ENCODE measurements around the gene FAM107B. TPM values are rescaled to one million over a fixed set of nuclear protein-coding genes. Genes with fewer than 3 reads are reported as not detected.

Gene FAM107B
- total RNA-seq, 6 experiments from 2014 or later, result 58.6 to 116 (median 68.7) TPM

DNA sequence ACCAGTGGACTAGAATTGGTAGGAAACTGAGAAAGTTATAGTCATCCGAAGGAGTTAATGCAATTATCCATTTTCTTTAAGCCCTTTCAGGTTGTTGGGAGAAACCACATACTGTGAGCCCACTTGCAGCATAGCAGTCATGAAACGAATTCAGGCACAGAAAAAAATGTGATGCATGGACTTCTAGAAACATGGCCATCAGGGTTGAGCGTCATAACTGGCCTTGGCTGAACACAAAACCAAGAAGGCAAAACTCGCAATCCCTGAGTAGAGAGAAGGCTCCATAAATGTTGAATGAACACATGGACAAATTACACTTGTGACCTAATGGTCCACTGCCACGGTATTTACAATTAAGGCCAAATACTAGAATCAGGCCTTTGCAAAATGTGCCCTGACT, 121.9 kb downstream of the FAM107B start:
- no peak for ATAC-seq
- H3K4me1 ChIP-seq, result peaks cover 0 to 4% (median 0%) of the 10 kb centered on the region in 4 donors
- H3K4me3 ChIP-seq, result no peak overlapping the region
- no peak for DNase-seq
- no peaks in the 10 kb centered on the region for H3K9me3 ChIP-seq
- no peaks in the 10 kb centered on the region for H3K27me3 ChIP-seq
- no peak for TF ChIP-seq POLR2A (IDR thresholded peaks at IDR 0.05)
- TF ChIP-seq, protein P1, sequence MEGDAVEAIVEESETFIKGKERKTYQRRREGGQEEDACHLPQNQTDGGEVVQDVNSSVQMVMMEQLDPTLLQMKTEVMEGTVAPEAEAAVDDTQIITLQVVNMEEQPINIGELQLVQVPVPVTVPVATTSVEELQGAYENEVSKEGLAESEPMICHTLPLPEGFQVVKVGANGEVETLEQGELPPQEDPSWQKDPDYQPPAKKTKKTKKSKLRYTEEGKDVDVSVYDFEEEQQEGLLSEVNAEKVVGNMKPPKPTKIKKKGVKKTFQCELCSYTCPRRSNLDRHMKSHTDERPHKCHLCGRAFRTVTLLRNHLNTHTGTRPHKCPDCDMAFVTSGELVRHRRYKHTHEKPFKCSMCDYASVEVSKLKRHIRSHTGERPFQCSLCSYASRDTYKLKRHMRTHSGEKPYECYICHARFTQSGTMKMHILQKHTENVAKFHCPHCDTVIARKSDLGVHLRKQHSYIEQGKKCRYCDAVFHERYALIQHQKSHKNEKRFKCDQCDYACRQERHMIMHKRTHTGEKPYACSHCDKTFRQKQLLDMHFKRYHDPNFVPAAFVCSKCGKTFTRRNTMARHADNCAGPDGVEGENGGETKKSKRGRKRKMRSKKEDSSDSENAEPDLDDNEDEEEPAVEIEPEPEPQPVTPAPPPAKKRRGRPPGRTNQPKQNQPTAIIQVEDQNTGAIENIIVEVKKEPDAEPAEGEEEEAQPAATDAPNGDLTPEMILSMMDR (IDR thresholded peaks at IDR 0.05), result no peak
- H3K36me3 ChIP-seq, result no peaks in the 10 kb centered on the region
- 79% methylated on average over 5 of the region's 5 CpGs for WGBS (ENCODE audit: insufficient coverage, low coverage, low lambda C conversion rate, missing lambda C conversion rate)
- intact Hi-C loops (cut with DNase I), result no loop called here
- H3K27ac ChIP-seq, result no peak overlapping the region

DNA sequence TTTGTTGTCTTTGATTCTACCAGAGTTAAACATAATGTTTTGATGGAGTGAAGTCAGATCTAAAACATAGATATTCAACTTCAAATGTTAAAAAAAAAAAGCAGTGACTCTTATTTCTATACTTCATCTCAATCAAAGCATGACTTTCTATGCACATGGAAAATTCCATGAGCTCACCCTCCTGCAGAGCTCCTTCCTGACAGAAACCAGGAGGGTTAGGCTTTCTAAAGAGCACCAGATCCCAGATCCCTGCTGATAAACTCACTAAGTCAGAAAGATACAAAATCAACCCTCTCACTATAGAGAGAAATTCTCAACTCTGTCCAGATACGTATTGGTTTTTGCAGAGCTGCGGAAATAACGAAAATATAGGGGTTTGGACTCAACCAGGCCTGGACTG, 122.6 kb downstream of the FAM107B start:
- Histone ChIP-seq H3K27me3 (no peaks in the 10 kb centered on the region), H3K27ac (no peak overlapping the region), H3K9me3 (no peaks in the 10 kb centered on the region), H3K4me1 (peaks cover 0 to 4% (median 0%) of the 10 kb centered on the region in 4 donors), H3K36me3 (no peaks in the 10 kb centered on the region), H3K4me3 (no peak overlapping the region)
- ATAC-seq (no peak), DNase-seq (no peak)
- intact Hi-C loops (cut with DNase I), result no loop called here
- TF ChIP-seq, protein P1 (IDR thresholded peaks at IDR 0.05), result no peak
- no peak for TF ChIP-seq POLR2A (IDR thresholded peaks at IDR 0.05)
- WGBS (ENCODE audit: insufficient coverage, low coverage, low lambda C conversion rate, missing lambda C conversion rate), result 100% methylated on average over 1 of the region's 3 CpGs

DNA sequence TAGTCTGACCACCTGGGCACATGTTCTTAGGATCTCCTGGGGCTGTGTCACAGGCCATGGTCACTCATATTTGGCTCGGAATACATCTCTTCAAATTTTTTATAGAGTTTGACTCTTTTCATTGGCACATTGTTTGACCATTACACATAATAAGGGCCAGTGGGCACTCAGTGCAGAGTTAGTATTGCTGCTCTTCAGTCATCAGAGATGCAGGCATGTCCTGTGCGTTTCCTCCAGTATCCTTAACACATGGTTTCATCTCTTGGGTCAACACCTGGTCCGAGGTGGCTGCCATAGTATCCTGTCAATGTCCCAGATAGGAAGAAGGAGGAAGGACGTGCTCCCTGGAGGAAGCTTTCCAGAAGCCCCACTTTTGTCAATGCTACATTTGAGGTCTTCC, 125.0 kb downstream of the FAM107B start:
- Histone ChIP-seq H3K9me3 (no peaks in the 10 kb centered on the region), H3K4me1 (no peaks in the 10 kb centered on the region), H3K27ac (no peak overlapping the region), H3K36me3 (no peaks in the 10 kb centered on the region), H3K27me3 (no peaks in the 10 kb centered on the region), H3K4me3 (no peak overlapping the region)
- no peak for ATAC-seq
- intact Hi-C loops (cut with DNase I), result no loop called here
- WGBS (ENCODE audit: insufficient coverage, low coverage, low lambda C conversion rate, missing lambda C conversion rate), result 90% methylated on average over 4 of the region's 4 CpGs
- no peak for DNase-seq
- TF ChIP-seq, protein P1 (IDR thresholded peaks at IDR 0.05), result no peak
- TF ChIP-seq POLR2A (IDR thresholded peaks at IDR 0.05), result no peak

DNA sequence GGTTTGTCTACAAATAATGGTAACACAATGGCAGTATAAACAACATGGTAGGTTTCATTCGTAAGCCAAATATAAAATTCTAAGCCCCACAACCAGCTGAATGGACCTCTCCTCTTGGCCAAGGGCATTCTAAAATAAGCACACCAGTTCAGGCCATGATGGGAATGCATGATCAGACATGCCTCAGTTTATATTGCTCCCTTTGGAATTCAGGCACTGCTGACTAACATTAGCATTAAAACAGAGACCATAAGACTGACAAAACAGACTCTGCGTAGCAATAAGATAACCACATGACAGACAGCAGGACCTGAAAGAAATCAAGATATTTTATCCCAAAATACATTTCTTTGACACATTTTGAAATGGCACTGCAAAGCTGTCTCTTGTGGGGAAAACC, 125.8 kb downstream of the FAM107B start:
- 64% methylated on average over 2 of the region's 2 CpGs for WGBS (ENCODE audit: insufficient coverage, low coverage, low lambda C conversion rate, missing lambda C conversion rate)
- intact Hi-C loops (cut with DNase I), result no loop called here
- Histone ChIP-seq H3K9me3 (no peaks in the 10 kb centered on the region), H3K27ac (no peak overlapping the region), H3K27me3 (no peaks in the 10 kb centered on the region), H3K4me1 (no peaks in the 10 kb centered on the region), H3K36me3 (no peaks in the 10 kb centered on the region), H3K4me3 (no peak overlapping the region)
- TF ChIP-seq POLR2A (IDR thresholded peaks at IDR 0.05), result no peak
- TF ChIP-seq, protein P1 (IDR thresholded peaks at IDR 0.05), result no peak
- DNase-seq, result no peak
- no peak for ATAC-seq

Data from right lobe of liver (tissue), 6 donors.